Esophagus squamous epithelium (tissue), 5 donors: ENCODE measurements around the gene RAMP1. TPM values are rescaled to one million over a fixed set of nuclear protein-coding genes. Genes with fewer than 3 reads are reported as not detected.

ENCODE experiments used
- DNase-seq: peaks from one replicate; lab custom pipeline; 2025; lab: John Stamatoyannopoulos, UW
- H3K27ac ChIP-seq, 4 donors: fragments of 200-600 bp; sonication (generic); one replicate each; pipeline ENCODE4 v1.5.1; 2016 to 2019; ENCODE audit warnings: mild to moderate bottlenecking in 1 of 4
- H3K27me3 ChIP-seq, 4 donors: fragments of 200-600 bp; sonication (generic); 1 replicate in 3 of 4; 2 replicates in 1 of 4; pipeline versions ENCODE4 v1.5.1 to v1.6.0; 2017 to 2021; ENCODE audit warnings: antibody characterized with exemption in 1 of 4
- H3K36me3 ChIP-seq, 3 donors: fragments of 200-600 bp; sonication (generic); one replicate each; pipeline ENCODE4 v1.5.1; 2016 to 2019
- H3K4me1 ChIP-seq, 3 donors: fragments of 200-600 bp; sonication (generic); one replicate each; pipeline ENCODE4 v1.5.1; 2017 to 2019
- H3K4me3 ChIP-seq, 4 donors: fragments of 200-600 bp; sonication (generic); 1 replicate in 3 of 4; 2 replicates in 1 of 4; pipeline ENCODE4 v1.5.1; 2016 to 2019; ENCODE audit warnings: mild to moderate bottlenecking in 2 of 4, moderate library complexity in 1 of 4
- H3K9me3 ChIP-seq, 3 donors: fragments of 200-600 bp; sonication (generic); one replicate each; pipeline ENCODE4 v1.5.1; 2016 to 2019
- CTCF ChIP-seq, 6 experiments: fragments of 450-650 bp in 4 of 6; fragments of 200-600 bp in 2 of 6; sonication (generic) in 2 of 6; IDR thresholded peaks; one replicate each; pipeline ENCODE4 v1.5.1; 2016 to 2019; ENCODE audit warnings: antibody characterized with exemption in 6 of 6, mild to moderate bottlenecking in 4 of 6, moderate library complexity in 4 of 6
- POLR2A ChIP-seq, 4 donors: fragments of 450-650 bp; IDR thresholded peaks; one replicate each; pipeline ENCODE4 v1.6.1; 2017; ENCODE audit warnings: antibody characterized with exemption in 4 of 4, mild to moderate bottlenecking in 4 of 4, moderate library complexity in 3 of 4
- WGBS, 2 donors: methylation state at CpG; one replicate each; pipeline ENCODE4 v1.1.5; 2018; 5-methylcytosine and 5-hydroxymethylcytosine counted together
- intact Hi-C: fragments of 100-400 bp; cut with DNase I; formaldehyde crosslinking; loops from one replicate; pipeline ENCODE4 v1.15.0; 2022
- total RNA-seq, 4 donors: library from RNA; depleted of rRNA; stranded (reverse); fragments of >200 nt; gene quantifications; one replicate each; pipeline ENCODE4 v1.1.0, GENCODE V29; 2016
- donor health status: DM: yes; HTN: yes; CAD: no.

RAMP1 gene
- total RNA-seq, 4 donors from 2014 or later: 0.76 to 11.3 (median 4.0) TPM

- no peak for DNase-seq
- TF ChIP-seq CTCF (IDR thresholded peaks at IDR 0.05) (no peak), POLR2A (IDR thresholded peaks at IDR 0.05) (no peak)
- intact Hi-C loops: no loop called here
These were observed 81.4 kb downstream of the RAMP1 start for GRCh38 chr2:237940828-237941227.

GRCh38 chr2:237941239-237941638 lies 81.8 kb downstream of the RAMP1 start:
- no peak for DNase-seq
- Histone ChIP-seq H3K9me3 (peaks cover 0 to 11% (median 7%) of the 10 kb centered on the region in 3 donors), H3K4me1 (peaks cover 0 to under 1% (median under 1%) of the 10 kb centered on the region in 3 donors), H3K27me3 (no peaks in the 10 kb centered on the region), H3K27ac (no peak overlapping the region), H3K4me3 (no peak overlapping the region), H3K36me3 (no peaks in the 10 kb centered on the region)
- WGBS, 2 donors: 72% methylated on average over 2 of the region's 2 CpGs
- intact Hi-C loops: no loop called here
- TF ChIP-seq POLR2A (IDR thresholded peaks at IDR 0.05): no peak
- TF ChIP-seq CTCF (IDR thresholded peaks at IDR 0.05): no peak

More at GRCh38 chr2:237940828-237941227, 81.4 kb downstream of the RAMP1 start:
- Histone ChIP-seq H3K4me3 (no peak overlapping the region), H3K27me3 (no peaks in the 10 kb centered on the region), H3K27ac (no peak overlapping the region), H3K36me3 (no peaks in the 10 kb centered on the region), H3K4me1 (peaks cover 0 to 5% (median 5%) of the 10 kb centered on the region in 3 donors), H3K9me3 (peaks cover 0 to 11% (median 7%) of the 10 kb centered on the region in 3 donors)

GRCh38 chr2:237942513-237942899 lies 83.1 kb downstream of the RAMP1 start:
- Histone ChIP-seq H3K27ac (no peak overlapping the region), H3K36me3 (no peaks in the 10 kb centered on the region), H3K9me3 (peaks cover 0 to 11% (median 7%) of the 10 kb centered on the region in 3 donors), H3K4me3 (no peak overlapping the region), H3K4me1 (no peaks in the 10 kb centered on the region), H3K27me3 (no peaks in the 10 kb centered on the region)
- TF ChIP-seq POLR2A (IDR thresholded peaks at IDR 0.05) (no peak), CTCF (IDR thresholded peaks at IDR 0.05) (no peak)
- no peak for DNase-seq
- WGBS, 2 donors: 49 to 78% methylated on average over 3 of the region's 3 CpGs
- intact Hi-C loops: no loop called here

GRCh38 chr2:237943395-237944094 lies 84.1 kb downstream of the RAMP1 start:
- H3K27me3 ChIP-seq: no peaks in the 10 kb centered on the region
- no peak for TF ChIP-seq POLR2A (IDR thresholded peaks at IDR 0.05)
- TF ChIP-seq CTCF (IDR thresholded peaks at IDR 0.05): no peak
- H3K27ac ChIP-seq: no peak overlapping the region
- peaks cover 0 to 11% (median 7%) of the 10 kb centered on the region in 3 donors for H3K9me3 ChIP-seq
- H3K36me3 ChIP-seq: no peaks in the 10 kb centered on the region
- H3K4me3 ChIP-seq: no peak overlapping the region
- intact Hi-C loops: no loop called here
- no peak for DNase-seq
- H3K4me1 ChIP-seq: no peaks in the 10 kb centered on the region
- 79% methylated on average over 3 of the region's 7 CpGs; no CpG with 5 or more reads in 1 of the 2 donors for WGBS, 2 donors

GRCh38 chr2:237944302-237944701 lies 84.9 kb downstream of the RAMP1 start:
- H3K27ac ChIP-seq: no peak overlapping the region
- H3K27me3 ChIP-seq: no peaks in the 10 kb centered on the region
- H3K36me3 ChIP-seq: no peaks in the 10 kb centered on the region
- TF ChIP-seq CTCF (IDR thresholded peaks at IDR 0.05) (no peak), POLR2A (IDR thresholded peaks at IDR 0.05) (no peak)
- intact Hi-C loops: no loop called here
- no peak for DNase-seq
- peaks cover 0 to 11% (median 7%) of the 10 kb centered on the region in 3 donors for H3K9me3 ChIP-seq
- no peaks in the 10 kb centered on the region for H3K4me1 ChIP-seq
- no peak overlapping the region for H3K4me3 ChIP-seq
- WGBS, 2 donors: 71 to 85% methylated on average over 1 to 4 of the region's 4 CpGs
